HG03064 (cell line): ENCODE data around the gene HIGD2B.
"Not testable (repeated sequence)": the region's sequence is repeated elsewhere in the genome, so short reads cannot be mapped to it uniquely, and the experiment has no call there.

Experiments used
- ATAC-seq: cut with Tn5 transposase; IDR thresholded peaks from one replicate; pipeline ENCODE4 v1.9.1; 2021; ENCODE audit warnings: low read depth; ENCODE audit not compliant: unreplicated experiment

HIGD2B gene

GRCh38 chr15:72680931-72681330, 5.1 kb downstream of the HIGD2B start:
- ATAC-seq, result no peak

GRCh38 chr15:72676838-72677237, 9.1 kb downstream of the HIGD2B start:
- no peak for ATAC-seq

DNA sequence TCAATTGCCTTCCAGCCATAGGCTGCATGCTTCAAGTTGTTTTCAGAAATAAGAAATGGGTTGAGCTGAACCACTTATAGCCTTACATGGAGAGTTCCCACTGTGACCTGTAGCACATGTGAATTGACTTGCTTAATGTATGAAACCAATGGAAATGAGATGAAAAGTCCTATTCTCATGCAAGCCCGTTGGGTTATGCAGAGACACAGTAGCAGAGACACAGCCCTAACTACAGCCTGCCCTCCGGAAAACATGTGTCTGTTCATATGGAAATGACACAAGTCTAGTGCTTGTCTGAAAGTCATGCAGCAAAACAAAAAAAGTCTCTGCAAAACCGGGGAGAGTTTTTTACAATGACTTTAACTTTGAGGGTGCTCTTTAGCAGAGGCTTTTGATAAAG, 14.5 kb downstream of the HIGD2B start:
- ATAC-seq, result no peak

DNA sequence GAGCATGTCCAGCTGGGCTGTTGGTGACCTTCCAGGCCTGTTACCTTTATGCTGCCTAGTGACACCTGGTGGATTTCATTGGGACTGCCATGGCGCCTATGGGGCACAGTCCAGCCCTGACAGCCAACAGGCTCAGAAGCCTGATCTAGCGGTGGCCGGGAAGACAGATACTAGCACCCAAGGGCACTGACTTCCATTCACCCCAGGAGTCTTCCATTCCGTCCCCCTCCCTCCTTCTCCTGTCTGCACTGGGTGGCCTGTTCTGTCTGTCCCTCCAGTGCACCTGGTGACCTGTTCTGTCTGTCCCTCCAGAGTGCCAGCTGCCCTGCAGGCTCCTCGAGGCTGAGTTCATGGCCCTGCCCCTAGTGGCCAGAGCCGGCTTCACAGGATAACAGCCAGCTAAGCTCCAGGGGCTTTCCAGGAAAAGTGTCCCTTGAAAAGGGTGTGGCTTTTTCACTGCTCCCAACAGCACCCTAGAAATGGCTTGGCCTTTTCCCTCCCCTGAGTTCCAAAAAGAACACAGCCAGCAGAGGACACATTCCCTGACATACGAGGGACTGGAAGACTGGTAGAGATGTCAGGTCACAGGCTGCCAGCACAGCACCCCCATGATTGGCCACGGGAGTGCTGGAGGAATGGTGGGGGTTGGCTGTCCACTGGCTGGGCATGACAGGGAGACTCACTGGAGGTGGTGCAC, 15.2 kb downstream of the HIGD2B start:
- ATAC-seq, result peak; percentile 69

GRCh38 chr15:72669803-72670202, 16.2 kb downstream of the HIGD2B start:
- ATAC-seq, result not testable (repeated sequence)

DNA sequence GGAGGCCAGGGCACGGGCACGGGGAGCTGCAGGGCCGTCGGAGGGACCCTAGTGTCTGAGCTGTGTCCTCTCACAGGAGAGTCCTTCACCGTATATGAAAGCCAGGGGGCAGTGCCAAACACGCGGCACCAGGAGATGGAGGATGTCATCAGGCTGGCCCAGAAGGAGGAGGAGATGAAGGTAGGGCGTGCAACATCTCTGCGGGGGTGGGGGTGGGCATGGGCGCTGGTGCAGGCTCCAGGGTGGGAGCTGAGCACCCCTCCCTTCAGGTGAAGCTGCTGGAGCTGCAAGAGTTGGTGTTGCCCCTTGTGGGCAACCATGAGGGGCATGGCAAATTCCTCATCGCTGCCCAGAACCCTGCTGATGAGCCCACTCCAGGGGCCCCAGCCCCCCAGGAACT, 20.3 kb downstream of the HIGD2B start:
- ATAC-seq, result not testable (repeated sequence)

DNA sequence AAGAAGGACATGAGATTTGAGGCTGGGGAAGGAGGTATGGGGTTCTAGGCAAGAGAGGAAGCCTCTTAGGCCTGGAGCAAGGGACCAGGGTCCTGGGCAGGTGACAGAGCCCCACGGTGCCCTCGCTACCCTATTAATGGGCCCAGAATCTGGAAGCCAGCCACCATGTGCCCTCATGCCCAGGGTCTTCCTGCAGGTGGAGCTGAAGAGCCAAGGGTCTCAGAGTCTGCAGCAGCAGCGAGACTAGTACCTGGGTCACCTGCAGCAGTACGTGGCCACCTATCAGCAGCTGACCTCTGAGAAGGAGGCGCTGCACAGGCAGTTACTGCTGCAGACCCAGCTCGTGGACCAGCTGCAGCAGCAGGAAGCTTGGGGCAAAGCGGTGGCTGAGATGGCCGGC, 22.1 kb downstream of the HIGD2B start:
- not testable (repeated sequence) for ATAC-seq

GRCh38 chr15:72661081-72661480, 24.9 kb downstream of the HIGD2B start:
- ATAC-seq, result not testable (repeated sequence)

GRCh38 chr15:72656014-72656413, 30.0 kb downstream of the HIGD2B start:
- not testable (repeated sequence) for ATAC-seq

- not testable (repeated sequence) for ATAC-seq
Observed at GRCh38 chr15:72654397-72654796, 31.6 kb downstream of the HIGD2B start, which contains the start of gene GOLGA6B. Gene GOLGA6B (plus strand): TSS chr15:72654697. CDS start chr15:72654738, 41 bp downstream.

GRCh38 chr15:72648631-72649253, 37.2 kb downstream of the HIGD2B start:
- not testable (repeated sequence) for ATAC-seq

DNA sequence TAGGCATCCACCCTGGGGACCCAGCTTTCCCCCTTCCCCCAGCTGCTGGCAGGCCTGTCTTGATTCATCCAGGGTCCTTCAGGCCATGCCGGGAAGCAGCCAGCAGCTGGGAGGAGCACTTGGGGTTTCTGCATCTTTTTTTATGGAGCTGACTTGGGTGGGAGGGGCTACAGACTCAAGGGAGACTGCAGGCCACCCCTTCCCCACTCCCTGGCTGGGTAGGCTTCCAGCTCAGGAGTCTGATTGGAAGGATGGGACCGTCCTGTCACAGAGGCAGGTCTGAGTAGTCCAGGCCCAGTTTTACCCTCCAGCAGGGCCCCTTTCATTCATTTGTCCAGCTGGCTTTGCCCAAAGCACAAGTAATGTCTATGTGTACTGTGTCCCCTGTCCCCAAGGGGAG, 43.7 kb downstream of the HIGD2B start:
- not testable (repeated sequence) for ATAC-seq

- ATAC-seq, result not testable (repeated sequence)
Observed at GRCh38 chr15:72639759-72640483, 46.1 kb downstream of the HIGD2B start.

DNA sequence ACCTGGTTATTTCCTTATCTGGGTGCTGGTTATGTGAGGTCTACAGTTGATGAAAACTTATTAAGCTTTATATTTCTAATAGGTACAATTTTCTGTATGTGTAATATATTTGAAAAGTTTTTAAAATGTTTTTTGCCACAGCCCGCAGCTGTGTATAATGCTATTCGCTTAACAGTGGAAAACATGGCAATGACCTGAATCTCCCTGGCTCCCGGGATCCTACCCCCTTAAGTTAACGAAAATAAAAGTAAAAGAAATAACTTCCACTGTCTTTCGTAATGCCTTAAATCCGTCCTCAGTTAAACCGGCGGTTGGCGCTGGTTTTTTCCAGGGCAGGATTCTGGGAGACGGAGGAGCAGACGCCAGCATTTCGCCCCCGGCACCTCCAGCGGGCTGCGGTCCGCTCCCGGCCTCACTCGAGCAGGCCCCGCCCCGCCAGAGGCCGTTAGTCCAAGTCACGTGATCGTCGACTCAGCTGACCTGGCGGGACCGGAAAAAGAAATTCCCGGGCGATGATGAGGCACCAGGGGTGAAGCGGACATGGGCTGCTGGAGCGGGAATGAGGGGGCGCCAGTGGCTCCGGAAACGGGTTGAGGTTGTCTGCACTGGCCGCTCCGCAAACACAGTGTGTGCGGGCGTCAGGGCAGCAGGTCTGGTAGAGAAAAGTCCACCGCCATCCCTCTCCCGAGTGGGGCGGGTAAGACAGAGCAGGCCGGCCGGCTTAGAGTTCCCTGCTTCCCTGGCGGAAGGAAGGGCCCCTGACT, 49.3 kb downstream of the HIGD2B start:
- ATAC-seq, result not testable (repeated sequence)

GRCh38 chr15:72629068-72629570, 56.9 kb downstream of the HIGD2B start:
- not testable (repeated sequence) for ATAC-seq

GRCh38 chr15:72628249-72629067, 57.5 kb downstream of the HIGD2B start:
- ATAC-seq, result not testable (repeated sequence)

- ATAC-seq, result not testable (repeated sequence)
Observed at GRCh38 chr15:72626153-72626552, 59.8 kb downstream of the HIGD2B start.
